Measurements from ENCODE around the gene ZBTB17.

DNA sequence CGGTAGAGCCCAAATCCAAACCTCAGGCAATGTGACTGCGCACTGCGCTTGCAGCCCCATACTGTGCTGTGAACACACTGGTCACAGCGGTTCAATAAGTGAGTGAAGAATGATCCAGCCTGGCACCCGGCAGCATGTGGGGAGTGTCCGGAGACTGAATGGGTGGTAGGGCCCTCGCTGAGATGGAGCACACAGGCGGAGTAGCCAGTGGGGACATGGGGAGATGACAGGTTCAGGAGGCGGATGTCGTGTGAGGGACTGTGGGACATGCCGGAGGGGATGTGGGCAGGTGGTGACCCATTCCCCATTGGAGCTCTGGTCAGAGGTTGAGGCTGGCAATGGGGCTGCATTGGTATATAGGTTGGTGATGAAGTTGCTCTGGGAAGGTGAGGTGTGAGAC is 33.8 kb upstream of the ZBTB17 start:
- TF ChIP-seq, protein P1, sequence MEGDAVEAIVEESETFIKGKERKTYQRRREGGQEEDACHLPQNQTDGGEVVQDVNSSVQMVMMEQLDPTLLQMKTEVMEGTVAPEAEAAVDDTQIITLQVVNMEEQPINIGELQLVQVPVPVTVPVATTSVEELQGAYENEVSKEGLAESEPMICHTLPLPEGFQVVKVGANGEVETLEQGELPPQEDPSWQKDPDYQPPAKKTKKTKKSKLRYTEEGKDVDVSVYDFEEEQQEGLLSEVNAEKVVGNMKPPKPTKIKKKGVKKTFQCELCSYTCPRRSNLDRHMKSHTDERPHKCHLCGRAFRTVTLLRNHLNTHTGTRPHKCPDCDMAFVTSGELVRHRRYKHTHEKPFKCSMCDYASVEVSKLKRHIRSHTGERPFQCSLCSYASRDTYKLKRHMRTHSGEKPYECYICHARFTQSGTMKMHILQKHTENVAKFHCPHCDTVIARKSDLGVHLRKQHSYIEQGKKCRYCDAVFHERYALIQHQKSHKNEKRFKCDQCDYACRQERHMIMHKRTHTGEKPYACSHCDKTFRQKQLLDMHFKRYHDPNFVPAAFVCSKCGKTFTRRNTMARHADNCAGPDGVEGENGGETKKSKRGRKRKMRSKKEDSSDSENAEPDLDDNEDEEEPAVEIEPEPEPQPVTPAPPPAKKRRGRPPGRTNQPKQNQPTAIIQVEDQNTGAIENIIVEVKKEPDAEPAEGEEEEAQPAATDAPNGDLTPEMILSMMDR (IDR thresholded peaks at IDR 0.05; ENCODE audit: borderline replicate concordance, extremely low read depth, low read length, poor library complexity, severe bottlenecking), result no peak
- TF ChIP-seq EZH2 (IDR thresholded peaks at IDR 0.05; ENCODE audit: borderline replicate concordance, low read depth, low read length, severe bottlenecking), result no peak
